Activated naive CD8-positive, alpha-beta T cell treated with anti-CD3 and anti-CD28 coated beads, Interleukin-2, amount 10 ng/mL, durations not matched to agents 7 days and 5 days (primary cell): ENCODE results near the gene MCOLN2. TPM values are rescaled to one million over a fixed set of nuclear protein-coding genes. Genes with fewer than 3 reads are reported as not detected.
"Not testable (repeated sequence)": the region's sequence is repeated elsewhere in the genome, so short reads cannot be mapped to it uniquely, and the experiment has no call there.

ENCODE experiments used
- ATAC-seq: fragments of 150-1000 bp; cut with Tn5 transposase; one replicate; pipeline ENCODE4 v1.10.0; 2021; ENCODE audit warnings: low read depth, moderate library complexity
- POLR2A ChIA-PET: fragments of 350-600 bp; sonication (Branson Sonifier 250); formaldehyde crosslinking; loops from one replicate; lab custom pipeline; 2021; ENCODE audit warnings: antibody characterized with exemption; lab: Charles Lee
- DNase-seq: peaks from one replicate; pipeline ENCODE4 v3.0.0; 2021
- H3K27ac Mint-ChIP-seq: one replicate; pipeline ENCODE4 v1.8.0; 2022; ENCODE audit warnings: mild to moderate bottlenecking, mixed read lengths
- H3K27me3 Mint-ChIP-seq: one replicate; pipeline ENCODE4 v1.8.0; 2022; ENCODE audit warnings: mild to moderate bottlenecking, moderate library complexity, mixed read lengths
- H3K36me3 Mint-ChIP-seq: one replicate; pipeline ENCODE4 v1.8.0; 2021; ENCODE audit warnings: mild to moderate bottlenecking, mixed read lengths
- H3K4me1 Mint-ChIP-seq: one replicate; pipeline ENCODE4 v1.8.0; 2021; ENCODE audit warnings: mixed read lengths
- H3K4me3 Mint-ChIP-seq: one replicate; pipeline ENCODE4 v1.8.0; 2022; ENCODE audit warnings: mild to moderate bottlenecking, moderate library complexity, mixed read lengths
- H3K9me3 Mint-ChIP-seq: one replicate; pipeline ENCODE4 v1.8.0; 2021; ENCODE audit warnings: mixed read lengths
- total RNA-seq, 2 experiments: library from RNA; stranded (reverse); gene quantifications; one replicate each; pipeline ENCODE4 v1.2.3, GENCODE V29; 2021

The MCOLN2 gene
- total RNA-seq = 10 to 100 TPM; 18.8 to 19.9 TPM

DNA sequence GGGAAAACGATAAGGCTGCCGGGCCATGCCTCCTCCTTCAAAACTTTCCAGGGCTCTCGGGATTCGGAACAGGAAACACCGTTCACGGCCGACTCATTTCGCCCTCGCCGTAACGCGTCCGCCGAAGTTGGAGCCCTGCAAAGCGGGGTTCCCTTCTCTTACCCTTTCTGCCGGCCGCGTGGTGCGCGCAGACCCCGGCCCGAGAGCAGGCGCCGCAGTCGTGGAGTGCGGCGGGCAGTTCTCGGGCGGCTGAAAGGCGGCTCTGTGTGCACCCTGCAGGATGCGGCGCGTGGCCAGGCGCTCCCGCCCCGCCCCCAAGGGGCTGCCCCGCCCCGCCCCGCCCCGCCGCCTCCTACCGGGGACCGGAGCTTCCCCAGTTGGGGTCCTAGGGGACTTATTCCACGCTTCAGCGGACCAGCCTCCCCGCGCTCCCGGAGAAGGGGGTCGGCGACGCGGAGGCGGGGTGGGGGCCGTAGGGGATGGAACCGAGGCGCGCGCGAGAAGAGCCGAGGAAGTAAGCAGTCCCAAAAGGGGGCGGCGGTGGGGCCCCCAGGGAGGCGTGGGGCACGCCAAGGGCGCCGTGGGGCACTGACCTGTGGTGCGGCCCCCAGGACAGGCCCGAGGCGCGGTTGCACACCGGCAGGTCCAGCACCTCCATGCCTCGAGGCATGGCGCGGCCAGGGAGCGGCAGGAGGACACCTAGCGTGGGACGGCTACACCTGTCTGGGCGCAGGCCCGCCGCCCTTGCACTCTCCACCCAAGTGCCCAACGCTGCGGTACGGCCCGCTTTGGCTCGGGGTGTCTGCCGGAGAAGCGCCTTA lies at the start of gene MCOLN2:
MCOLN2 (minus strand) TSS at position 268 of the 821 bp plus-strand sequence; CDS start at position 27, 241 bp downstream.
- peak within 1 kb of the TSS; percentile 88 for H3K4me3 Mint-ChIP-seq
- POLR2A ChIA-PET = interaction anchor here (1.0 to 2.0 kb wide), 3 partner anchors 9 to 261 kb away, joined by 3 to 4 read pairs (median 3); no protein-coding TSS in a partner anchor
- ATAC-seq = peak; percentile 74
- H3K36me3 Mint-ChIP-seq = peaks cover 15% of the 10 kb centered on the region
- no peaks in the 10 kb centered on the region for H3K9me3 Mint-ChIP-seq
- H3K4me1 Mint-ChIP-seq = peaks cover 38% of the 10 kb centered on the region
- H3K27ac Mint-ChIP-seq = peak within 1 kb of the TSS; percentile 85
- peaks cover 18% of the 10 kb centered on the region for H3K27me3 Mint-ChIP-seq
- peak; percentile 76 for DNase-seq

DNA sequence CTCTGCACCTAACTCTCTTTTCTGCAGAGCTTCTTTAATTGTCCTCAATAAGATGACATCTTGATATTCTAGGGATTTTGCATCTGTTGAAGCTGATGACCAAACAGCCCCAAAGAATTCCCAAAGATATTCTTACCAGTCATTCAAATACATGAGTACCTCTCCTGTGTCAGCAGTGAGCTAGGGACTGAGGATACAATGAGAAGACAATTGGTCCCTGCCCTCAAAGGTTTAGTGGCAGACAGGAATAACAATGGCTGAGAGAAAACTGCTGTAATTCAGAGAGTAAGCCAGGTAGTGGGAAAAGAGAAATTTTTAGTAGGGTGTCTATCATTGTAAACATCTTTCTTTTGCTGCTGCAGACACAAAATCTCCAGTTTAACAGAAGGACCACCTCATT lies 45.5 kb upstream of the MCOLN2 start:
- ATAC-seq (no peak), DNase-seq (no peak)
- Mint-ChIP-seq H3K27me3 (peaks cover 53% of the 10 kb centered on the region), H3K4me3 (no peak overlapping the region), H3K36me3 (no peaks in the 10 kb centered on the region), H3K9me3 (no peaks in the 10 kb centered on the region), H3K27ac (no peak overlapping the region), H3K4me1 (peaks cover 4% of the 10 kb centered on the region)
- POLR2A ChIA-PET = no interaction called here

DNA sequence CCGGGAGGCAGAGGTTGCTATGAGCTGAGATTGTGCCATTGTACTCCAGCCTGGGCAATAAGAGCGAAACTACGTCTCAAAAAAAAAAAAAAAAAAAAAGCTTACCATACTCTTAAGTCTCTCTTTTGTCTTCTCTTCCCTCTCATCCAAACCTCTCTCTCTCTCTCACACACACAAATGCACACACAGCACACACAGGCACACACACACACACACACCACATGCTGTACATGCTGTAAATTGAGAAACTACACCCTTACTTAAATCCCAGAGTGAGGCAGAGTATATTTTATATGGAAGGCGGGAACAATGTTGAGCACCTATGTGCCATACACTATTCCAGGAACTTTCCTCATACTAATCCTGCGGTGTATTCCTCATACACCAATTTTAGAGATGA lies 44.9 kb upstream of the MCOLN2 start:
- ATAC-seq = no peak
- Mint-ChIP-seq H3K9me3 (no peaks in the 10 kb centered on the region), H3K27ac (no peak overlapping the region), H3K4me1 (no peaks in the 10 kb centered on the region), H3K4me3 (no peak overlapping the region), H3K27me3 (peaks cover 47% of the 10 kb centered on the region), H3K36me3 (no peaks in the 10 kb centered on the region)
- no peak for DNase-seq
- POLR2A ChIA-PET = no interaction called here

DNA sequence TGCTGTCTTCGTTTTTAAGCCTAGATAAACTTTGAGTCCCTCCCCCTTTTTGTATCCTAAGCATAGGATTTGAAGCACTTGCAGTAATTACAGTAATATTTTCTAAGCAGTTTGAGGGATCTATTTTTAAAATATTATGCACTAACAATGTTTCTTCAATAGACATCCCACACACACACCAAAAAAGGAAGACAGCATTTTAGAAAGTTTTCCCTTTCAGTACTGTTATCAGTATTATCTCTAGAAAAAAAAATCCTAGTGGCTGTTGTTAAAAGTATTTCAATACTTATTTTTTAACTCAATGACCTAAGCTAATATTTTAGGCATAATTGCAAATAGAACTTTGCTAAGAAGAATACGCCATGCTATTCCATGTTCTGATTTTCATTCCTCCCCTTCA lies 36.3 kb upstream of the MCOLN2 start:
- no peaks in the 10 kb centered on the region for H3K9me3 Mint-ChIP-seq
- H3K36me3 Mint-ChIP-seq = no peaks in the 10 kb centered on the region
- no peak for ATAC-seq
- H3K27me3 Mint-ChIP-seq = peaks cover 10% of the 10 kb centered on the region
- H3K4me3 Mint-ChIP-seq = no peak overlapping the region
- no peaks in the 10 kb centered on the region for H3K4me1 Mint-ChIP-seq
- POLR2A ChIA-PET = interaction anchor here (0.8 kb wide), 1 partner anchor 212 kb away, joined by 3 read pairs; no protein-coding TSS in a partner anchor
- DNase-seq = no peak
- H3K27ac Mint-ChIP-seq = no peak overlapping the region

DNA sequence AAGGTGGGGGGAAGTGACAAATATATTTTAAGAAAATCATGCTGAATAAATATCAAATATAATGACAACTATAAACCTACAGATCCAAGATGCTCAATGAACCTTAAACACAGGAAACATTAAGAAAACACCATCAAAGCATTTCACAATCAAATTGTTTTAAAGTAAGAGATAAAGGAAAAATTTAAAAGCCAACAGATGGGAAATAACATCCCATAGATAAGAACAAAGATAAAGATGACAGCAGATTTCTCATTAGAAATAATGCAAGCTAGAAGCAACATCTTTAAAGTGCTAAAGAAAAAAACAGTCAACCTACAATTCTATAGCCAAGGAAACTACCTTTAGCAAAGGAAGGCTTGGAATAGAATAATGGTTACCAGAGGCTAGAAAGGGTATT lies 33.6 kb upstream of the MCOLN2 start:
- Mint-ChIP-seq H3K27ac (no peak overlapping the region), H3K9me3 (no peaks in the 10 kb centered on the region), H3K27me3 (peaks cover 5% of the 10 kb centered on the region), H3K4me3 (no peak overlapping the region), H3K4me1 (peaks cover 9% of the 10 kb centered on the region), H3K36me3 (no peaks in the 10 kb centered on the region)
- no peak for ATAC-seq
- no peak for DNase-seq
- POLR2A ChIA-PET = no interaction called here

DNA sequence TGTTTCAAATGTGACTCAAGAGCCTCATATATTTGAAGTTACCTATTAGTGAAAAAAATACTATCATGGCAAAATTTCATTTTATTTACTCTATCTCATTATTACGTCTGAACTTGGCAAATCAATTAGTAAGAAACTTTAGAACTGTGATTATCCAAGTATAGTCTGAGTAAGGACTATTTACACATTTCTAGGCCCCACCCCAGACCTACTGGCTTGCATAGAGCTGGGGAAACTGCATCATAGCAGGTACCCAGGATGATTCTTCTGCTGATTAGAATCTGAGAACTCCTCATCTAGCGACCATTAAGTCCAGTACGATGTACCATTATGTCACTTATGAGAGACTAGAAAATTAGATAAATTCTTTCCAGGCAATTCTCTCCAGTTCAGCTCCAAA lies 31.2 kb upstream of the MCOLN2 start:
- POLR2A ChIA-PET = interaction anchor here (1.1 to 2.1 kb wide), 2 partner anchors 30 to 83 kb away, joined by 3 to 11 read pairs; no protein-coding TSS in a partner anchor
- Mint-ChIP-seq H3K9me3 (no peaks in the 10 kb centered on the region), H3K4me3 (no peak overlapping the region), H3K4me1 (peaks cover 9% of the 10 kb centered on the region), H3K27ac (no peak overlapping the region), H3K27me3 (peaks cover under 1% of the 10 kb centered on the region), H3K36me3 (no peaks in the 10 kb centered on the region)
- DNase-seq (no peak), ATAC-seq (no peak)

DNA sequence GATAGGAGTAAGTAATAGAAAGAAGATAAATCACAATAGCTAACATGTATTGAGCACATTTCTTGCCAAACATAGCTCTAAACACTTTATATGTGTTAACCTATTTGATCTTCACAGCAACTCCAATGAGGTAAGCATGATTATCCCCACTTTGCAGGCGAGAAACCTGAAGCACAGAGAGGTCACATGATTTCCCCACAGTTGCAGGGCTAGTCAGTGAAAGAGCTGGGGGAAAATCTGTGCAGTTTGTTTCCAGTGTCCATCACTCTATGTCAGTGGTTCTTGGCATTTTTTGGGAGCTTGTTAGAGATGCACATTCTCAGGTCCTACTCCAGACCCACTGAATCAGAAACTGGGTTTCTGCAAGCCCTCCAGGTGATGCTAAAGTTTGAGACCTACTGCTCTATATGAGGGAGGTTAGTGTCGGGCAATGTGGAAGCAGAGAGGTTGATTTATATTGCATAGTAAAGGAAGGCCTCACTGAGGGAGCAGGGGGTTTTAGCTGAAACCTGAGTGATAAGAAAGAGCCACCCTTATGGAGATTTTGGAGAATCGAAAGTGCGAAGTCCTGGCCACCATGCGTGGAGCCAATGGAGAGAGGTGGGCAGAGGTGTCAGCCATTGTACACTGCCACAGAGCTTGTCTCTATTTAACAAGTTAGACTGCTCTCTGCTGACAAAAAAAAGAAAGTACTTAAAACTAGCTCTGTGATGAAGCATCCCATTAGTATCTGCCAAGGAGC lies 30.5 kb upstream of the MCOLN2 start:
- peak overlapping the region; percentile 80 for H3K27ac Mint-ChIP-seq
- no peak for DNase-seq
- POLR2A ChIA-PET = interaction anchor here (0.6 to 2.1 kb wide), 4 partner anchors 29 to 233 kb away, joined by 3 to 11 read pairs (median 3); partner anchors contain the start of gene C1orf52

DNA sequence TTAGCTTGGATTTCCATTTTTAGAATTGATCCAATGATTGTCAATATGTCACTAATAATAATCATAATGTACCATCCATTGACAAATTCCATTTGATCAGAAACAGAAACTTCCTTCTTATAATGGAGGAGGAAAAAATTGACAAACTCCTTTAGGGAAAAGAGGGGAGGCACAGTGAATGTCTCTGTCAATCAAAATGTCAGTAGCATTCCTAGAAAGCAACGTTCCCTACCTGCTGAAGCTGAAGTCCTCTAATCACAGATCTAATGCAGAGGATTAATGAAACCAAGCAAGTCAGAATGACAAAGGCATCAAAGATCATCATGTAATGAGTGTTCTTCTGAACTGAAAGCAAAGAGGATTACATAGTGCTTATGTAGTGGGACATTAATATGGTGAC lies 29.0 kb upstream of the MCOLN2 start:
- no peak overlapping the region for H3K4me3 Mint-ChIP-seq
- H3K27ac Mint-ChIP-seq = no peak overlapping the region
- no peak for DNase-seq
- H3K9me3 Mint-ChIP-seq = no peaks in the 10 kb centered on the region
- POLR2A ChIA-PET = interaction anchor here (0.5 kb wide), 1 partner anchor 15 kb away, joined by 3 read pairs; no protein-coding TSS in a partner anchor
- H3K36me3 Mint-ChIP-seq = peaks cover 2% of the 10 kb centered on the region
- peaks cover 9% of the 10 kb centered on the region for H3K4me1 Mint-ChIP-seq
- no peak for ATAC-seq
- H3K27me3 Mint-ChIP-seq = peaks cover 3% of the 10 kb centered on the region

More for the DNA sequence above, 30.5 kb upstream of the MCOLN2 start:
- no peaks in the 10 kb centered on the region for H3K27me3 Mint-ChIP-seq
- peaks cover 9% of the 10 kb centered on the region for H3K4me1 Mint-ChIP-seq
- ATAC-seq = peak; percentile 82
- no peaks in the 10 kb centered on the region for H3K36me3 Mint-ChIP-seq
- no peaks in the 10 kb centered on the region for H3K9me3 Mint-ChIP-seq
- H3K4me3 Mint-ChIP-seq = peak overlapping the region; percentile 51

DNA sequence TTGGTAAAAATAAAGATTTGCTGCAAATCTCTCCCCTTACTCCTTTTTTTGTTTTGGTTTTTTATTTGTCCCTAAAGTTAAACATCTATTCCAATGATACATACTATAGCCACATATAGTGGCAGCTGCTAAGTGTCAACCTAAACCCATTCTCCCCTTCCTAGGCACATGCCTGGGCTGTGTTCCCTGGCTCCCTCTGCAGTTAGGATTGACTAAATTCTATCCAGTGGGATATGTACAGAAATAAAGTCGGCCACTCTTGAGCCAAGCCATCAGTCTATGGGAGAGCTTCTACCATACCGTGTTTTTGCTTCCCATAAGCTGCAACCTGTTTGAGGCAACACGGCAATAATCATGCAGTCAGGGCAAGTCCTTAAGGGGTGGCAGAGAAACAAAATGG lies 27.8 kb upstream of the MCOLN2 start:
- peaks cover 9% of the 10 kb centered on the region for H3K4me1 Mint-ChIP-seq
- H3K9me3 Mint-ChIP-seq = no peaks in the 10 kb centered on the region
- H3K27ac Mint-ChIP-seq = no peak overlapping the region
- no peak overlapping the region for H3K4me3 Mint-ChIP-seq
- H3K36me3 Mint-ChIP-seq = peaks cover 2% of the 10 kb centered on the region
- ATAC-seq (no peak), DNase-seq (no peak)
- peaks cover 3% of the 10 kb centered on the region for H3K27me3 Mint-ChIP-seq
- POLR2A ChIA-PET = interaction anchor here (0.9 kb wide), 1 partner anchor 80 kb away, joined by 3 read pairs; no protein-coding TSS in a partner anchor

DNA sequence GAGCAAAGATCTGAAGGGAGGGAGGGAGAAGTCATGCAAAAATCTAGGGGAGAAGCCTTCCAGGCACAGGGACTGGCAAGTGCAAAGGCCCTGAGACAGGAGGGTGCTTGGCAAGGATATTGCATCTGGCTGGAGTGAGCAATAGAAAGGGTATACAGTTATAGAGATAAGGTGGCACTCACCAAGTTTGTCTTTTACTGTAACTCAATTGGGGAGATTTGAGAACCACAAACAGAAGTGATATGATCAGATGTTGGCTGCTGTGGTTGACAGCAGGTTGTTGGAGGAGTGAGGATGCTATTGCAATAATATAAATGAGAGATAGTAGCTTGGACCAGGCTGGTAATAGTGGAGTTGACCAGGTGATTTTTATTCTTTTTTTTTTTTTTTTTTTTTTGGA lies 25.8 kb upstream of the MCOLN2 start:
- no peak for DNase-seq
- H3K27me3 Mint-ChIP-seq = peaks cover 3% of the 10 kb centered on the region
- ATAC-seq = peak; percentile 23
- POLR2A ChIA-PET = no interaction called here
- H3K36me3 Mint-ChIP-seq = peaks cover 2% of the 10 kb centered on the region
- H3K4me3 Mint-ChIP-seq = no peak overlapping the region
- H3K27ac Mint-ChIP-seq = no peak overlapping the region
- H3K9me3 Mint-ChIP-seq = no peaks in the 10 kb centered on the region
- H3K4me1 Mint-ChIP-seq = peaks cover 8% of the 10 kb centered on the region

DNA sequence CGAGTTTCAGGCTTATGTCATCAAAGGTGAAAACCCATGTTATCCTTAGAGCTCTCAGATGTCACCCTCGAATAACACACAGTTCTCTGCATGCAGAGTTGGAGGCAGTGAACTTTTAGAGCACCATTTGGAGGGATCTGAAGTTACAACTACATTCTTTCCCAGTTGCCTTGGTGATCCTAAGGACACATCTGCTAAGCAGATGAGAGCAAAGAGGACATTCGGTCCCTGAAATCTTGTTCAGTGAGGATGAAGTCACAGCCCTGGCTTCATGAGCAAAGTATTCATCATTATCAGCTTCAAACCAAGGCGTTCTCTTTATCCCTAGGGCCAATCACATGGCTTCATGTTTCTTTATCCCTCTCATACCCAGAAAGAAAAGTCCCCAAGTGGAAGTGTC lies 23.1 kb upstream of the MCOLN2 start:
- ATAC-seq = no peak
- H3K4me1 Mint-ChIP-seq = peaks cover 3% of the 10 kb centered on the region
- no peak for DNase-seq
- peaks cover 3% of the 10 kb centered on the region for H3K27me3 Mint-ChIP-seq
- H3K9me3 Mint-ChIP-seq = peaks cover 1% of the 10 kb centered on the region
- POLR2A ChIA-PET = no interaction called here
- H3K4me3 Mint-ChIP-seq = no peak overlapping the region
- H3K27ac Mint-ChIP-seq = no peak overlapping the region
- H3K36me3 Mint-ChIP-seq = peaks cover 5% of the 10 kb centered on the region

DNA sequence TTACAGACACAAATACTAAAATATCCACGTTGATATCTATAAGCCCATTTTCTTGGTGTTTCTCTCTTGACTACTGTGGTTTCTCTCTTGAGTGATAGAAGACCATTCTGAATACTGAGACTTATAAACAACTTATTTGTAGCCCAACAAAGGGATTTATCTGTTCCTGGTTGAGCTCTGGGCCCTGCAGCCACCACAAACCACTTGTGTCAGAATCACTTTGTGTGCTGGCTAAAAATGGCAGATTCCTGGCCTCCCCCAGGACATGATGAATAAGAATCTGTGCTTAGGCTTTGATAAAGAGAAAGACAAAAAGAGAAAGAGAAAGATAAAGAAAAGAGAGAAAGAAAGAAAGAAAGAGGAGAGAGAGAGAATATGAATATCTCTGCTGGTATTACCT lies 18.9 kb upstream of the MCOLN2 start:
- POLR2A ChIA-PET = no interaction called here
- H3K9me3 Mint-ChIP-seq = peaks cover 5% of the 10 kb centered on the region
- H3K4me3 Mint-ChIP-seq = no peak overlapping the region
- DNase-seq = no peak
- no peak for ATAC-seq
- no peak overlapping the region for H3K27ac Mint-ChIP-seq
- peaks cover 3% of the 10 kb centered on the region for H3K4me1 Mint-ChIP-seq
- H3K36me3 Mint-ChIP-seq = peaks cover 7% of the 10 kb centered on the region
- peaks cover 11% of the 10 kb centered on the region for H3K27me3 Mint-ChIP-seq

DNA sequence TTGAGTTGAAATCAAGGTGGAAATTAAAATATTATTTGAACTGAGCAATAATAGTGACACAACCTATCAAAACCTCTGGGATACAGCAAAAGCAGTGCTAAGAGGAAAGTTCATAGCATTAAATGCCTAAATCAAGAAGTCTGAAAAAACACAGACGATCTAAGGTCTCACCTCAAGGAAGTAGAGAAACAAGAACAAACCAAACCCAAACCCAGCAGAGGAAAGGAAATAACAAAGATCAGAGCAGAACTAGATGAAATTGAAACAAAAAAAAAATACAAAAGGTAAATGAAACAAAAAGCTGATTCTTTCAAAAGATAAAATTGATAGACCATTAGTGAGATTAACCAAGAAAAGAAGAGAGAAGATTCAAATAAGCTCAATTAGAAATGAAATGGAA lies 8.7 kb upstream of the MCOLN2 start:
- Mint-ChIP-seq H3K4me1 (peaks cover 14% of the 10 kb centered on the region), H3K27ac (peak overlapping the region; percentile 74), H3K4me3 (peak overlapping the region; percentile 49), H3K27me3 (peaks cover 11% of the 10 kb centered on the region), H3K36me3 (peaks cover 57% of the 10 kb centered on the region), H3K9me3 (peaks cover 33% of the 10 kb centered on the region)
- not testable (repeated sequence) for DNase-seq, ATAC-seq
- POLR2A ChIA-PET = interaction anchor here (0.7 to 0.9 kb wide), 2 partner anchors 9 to 526 kb away, joined by 3 to 4 read pairs; partner anchors contain the start of gene MCOLN2
